ENCODE results near the gene ZNF266. TPM values are rescaled to one million over a fixed set of nuclear protein-coding genes. Genes with fewer than 3 reads are reported as not detected.

Gene ZNF266
- total RNA-seq = 10.3 and 14.1 TPM in 2 replicates

DNA sequence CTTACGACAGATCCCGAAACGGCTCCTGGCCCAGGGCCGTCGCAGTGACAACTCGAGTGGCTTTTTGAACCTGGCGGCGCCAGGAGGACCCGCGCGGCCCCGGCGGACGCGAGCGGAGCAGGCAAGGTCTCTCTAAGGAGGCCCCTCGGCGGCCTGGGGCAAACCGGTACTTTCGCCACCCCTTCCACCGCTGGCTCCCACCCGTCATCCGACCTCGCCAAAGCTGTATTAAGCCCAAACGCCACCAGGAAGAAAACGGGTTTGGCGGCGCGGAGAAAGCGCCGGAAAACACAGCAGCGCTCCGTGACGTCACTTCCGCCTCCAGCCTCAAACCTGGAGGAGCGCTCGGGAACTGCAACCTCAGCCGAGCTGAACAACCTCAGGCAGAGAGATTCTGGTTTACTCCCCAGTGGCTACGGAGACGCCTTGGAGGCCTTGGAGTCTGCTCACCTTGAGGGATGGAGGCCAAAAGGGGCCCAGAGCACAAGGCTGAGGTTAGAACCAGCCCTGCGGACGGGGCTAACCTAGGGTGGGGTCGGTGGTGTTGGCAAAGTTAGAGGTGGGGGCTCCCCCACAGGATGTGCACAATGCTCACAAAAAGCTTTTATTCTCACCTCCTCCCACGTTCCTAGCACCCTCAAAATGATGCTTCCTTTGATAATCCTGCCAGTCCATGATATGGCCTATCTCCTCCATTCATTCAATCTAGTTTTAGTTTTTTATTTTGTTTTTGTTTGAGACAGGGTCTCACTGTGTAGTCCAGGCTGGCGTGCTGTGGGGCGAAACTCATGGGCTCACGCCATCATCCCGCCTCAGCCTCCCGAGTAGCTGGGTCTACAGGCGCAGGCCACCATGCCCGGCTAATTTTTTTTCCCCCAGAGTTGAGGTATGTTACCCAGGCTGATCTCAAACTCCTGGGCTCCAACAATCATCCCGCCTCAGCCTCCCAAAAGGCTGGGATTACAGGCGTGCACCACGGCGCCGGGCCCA is at the start of gene ZNF266:
TSS of gene ZNF266 (minus strand) at position 295 of the 990 bp plus-strand sequence. CDS start 15,484 bp downstream, outside the sequence.

GRCh38 chr19:9362905-9363304 is 72.5 kb downstream of the ZNF266 start, which contains the start of gene ZNF177:
TSS of gene ZNF177 (plus strand) at chr19:9363013. CDS start at chr19:9378312, 15,299 bp downstream.

Other genes starting within 250 kb of the ZNF266 start
- gene OR7D4, start 216.0 kb downstream of the ZNF266 start, total RNA-seq = not detected in 2 replicates
- gene OR7E24, start 184.6 kb downstream of the ZNF266 start, total RNA-seq = not detected in 2 replicates
- 19.3 and 24.9 TPM in 2 replicates for gene ZNF699, start 125.7 kb downstream of the ZNF266 start, total RNA-seq
- gene ZNF559, start 111.4 kb downstream of the ZNF266 start, total RNA-seq = 6.2 and 21.6 TPM in 2 replicates
- 0.68 and 2.3 TPM in 2 replicates for gene ZNF177, start 72.6 kb downstream of the ZNF266 start, total RNA-seq
- gene ZNF560, start 63.0 kb upstream of the ZNF266 start, total RNA-seq = 1.6 and 2.7 TPM in 2 replicates
- 26.3 and 26.7 TPM in 2 replicates for gene ZNF426, start 103.1 kb upstream of the ZNF266 start, total RNA-seq
- gene ZNF121, start 148.9 kb upstream of the ZNF266 start, total RNA-seq = 80.0 and 125 TPM in 2 replicates
- gene ZNF561, start 185.7 kb upstream of the ZNF266 start, total RNA-seq = 121 and 134 TPM in 2 replicates
- gene ZNF562, start 239.5 kb upstream of the ZNF266 start, total RNA-seq = 66.0 and 82.0 TPM in 2 replicates